Measurements from ENCODE around the gene MT1H. TPM values are rescaled to one million over a fixed set of nuclear protein-coding genes. Genes with fewer than 3 reads are reported as not detected.

MT1H gene
- total and polyA plus RNA-seq, 2 donors (not counting 1 experiment from before 2014, with no cell fraction given), result not detected

GRCh38 chr16:56658327-56658875, 11.2 kb upstream of the MT1H start:
- peaks cover 0 to 5% (median 0%) of the 10 kb centered on the region in 3 donors for H3K9me3 ChIP-seq (ENCODE audit: control extremely low read depth in 1 of 3, control insufficient read depth in 2 of 3, insufficient read depth in 1 of 3, low read length in 2 of 3)
- peaks cover 0 to 19% (median 10%) of the 10 kb centered on the region in 4 experiments for H3K27me3 ChIP-seq (replicated peaks in 1 of 4; ENCODE audit: control extremely low read depth in 1 of 4, control insufficient read depth in 3 of 4, insufficient read depth in 4 of 4, low read length in 3 of 4)
- CTCF ChIA-PET, result no interaction called here
- H3K9ac ChIP-seq (ENCODE audit: low read length), result peak overlapping the region; percentile 75
- Mint-ChIP-seq H3K27ac (peak overlapping the region; percentile 90), H3K4me1 (peaks cover 27% of the 10 kb centered on the region), H3K9me3 (ENCODE audit: insufficient read depth) (no peaks in the 10 kb centered on the region), H3K4me3 (peak overlapping the region; percentile 99), H3K27me3 (peaks cover 23% of the 10 kb centered on the region)
- no peak for ATAC-seq (ENCODE audit: low read depth)
- H3K4me1 ChIP-seq (ENCODE audit: control insufficient read depth in 2 of 2, insufficient read depth in 2 of 2, low read length in 2 of 2), result peaks cover 19 to 32% of the 10 kb centered on the region in 2 donors
- no peaks in the 10 kb centered on the region for H3K36me3 ChIP-seq (replicated peaks in 1 of 2; ENCODE audit: control extremely low read depth in 1 of 2, control insufficient read depth in 1 of 2, extremely low read depth in 1 of 2, insufficient read depth in 2 of 2, low read length in 1 of 2)
- H4K20me1 ChIP-seq (ENCODE audit: control insufficient read depth, insufficient read depth, low read length, poor library complexity, severe bottlenecking), result no peaks in the 10 kb centered on the region
- no peaks in the 10 kb centered on the region for H3K79me2 ChIP-seq (ENCODE audit: control insufficient read depth, insufficient read depth, low read length)
- H3K4me2 ChIP-seq (replicated peaks; ENCODE audit: low read depth, low read length, poor library complexity, severe bottlenecking), result peak overlapping the region; percentile 91
- H3K4me3 ChIP-seq (ENCODE audit: control extremely low read depth in 1 of 5, extremely low read depth in 1 of 5, insufficient read depth in 1 of 5, low read depth in 2 of 5, low read length in 4 of 5), result peak overlapping the region in 4 of 5 experiments; percentile 57 to 79 (median 74)
- intact Hi-C loops (cut with micrococcal nuclease), result no loop called here
- WGBS (ENCODE audit: insufficient coverage), result 41% methylated on average over 10 of the region's 10 CpGs
- no peak overlapping the region for H3K27ac ChIP-seq (ENCODE audit: low read length in 2 of 2)
- peak overlapping the region; percentile 97 for H2AFZ ChIP-seq (ENCODE audit: insufficient read depth, low read depth, low read length, poor library complexity, severe bottlenecking)
- POLR2A ChIA-PET, result no interaction called here
- no peak for TF ChIP-seq EZH2 (IDR thresholded peaks at IDR 0.05; ENCODE audit: borderline replicate concordance, insufficient read depth, low read depth, low read length, poor library complexity, severe bottlenecking)
- TF ChIP-seq, protein P1, sequence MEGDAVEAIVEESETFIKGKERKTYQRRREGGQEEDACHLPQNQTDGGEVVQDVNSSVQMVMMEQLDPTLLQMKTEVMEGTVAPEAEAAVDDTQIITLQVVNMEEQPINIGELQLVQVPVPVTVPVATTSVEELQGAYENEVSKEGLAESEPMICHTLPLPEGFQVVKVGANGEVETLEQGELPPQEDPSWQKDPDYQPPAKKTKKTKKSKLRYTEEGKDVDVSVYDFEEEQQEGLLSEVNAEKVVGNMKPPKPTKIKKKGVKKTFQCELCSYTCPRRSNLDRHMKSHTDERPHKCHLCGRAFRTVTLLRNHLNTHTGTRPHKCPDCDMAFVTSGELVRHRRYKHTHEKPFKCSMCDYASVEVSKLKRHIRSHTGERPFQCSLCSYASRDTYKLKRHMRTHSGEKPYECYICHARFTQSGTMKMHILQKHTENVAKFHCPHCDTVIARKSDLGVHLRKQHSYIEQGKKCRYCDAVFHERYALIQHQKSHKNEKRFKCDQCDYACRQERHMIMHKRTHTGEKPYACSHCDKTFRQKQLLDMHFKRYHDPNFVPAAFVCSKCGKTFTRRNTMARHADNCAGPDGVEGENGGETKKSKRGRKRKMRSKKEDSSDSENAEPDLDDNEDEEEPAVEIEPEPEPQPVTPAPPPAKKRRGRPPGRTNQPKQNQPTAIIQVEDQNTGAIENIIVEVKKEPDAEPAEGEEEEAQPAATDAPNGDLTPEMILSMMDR (IDR thresholded peaks at IDR 0.05), result no peak
- no peak for DNase-seq

Data from B cell (primary cell).